Choroid plexus epithelial cell (primary cell): Measurements from ENCODE around the gene TRIM44.

Source experiments
- DNase-seq: peaks from one replicate; pipeline ENCODE4 v3.0.0-alpha.2; 2010; ENCODE audit warnings: low read depth
- H3K4me3 ChIP-seq: 2 replicates; pipeline ENCODE4 v1.5.1; 2011; ENCODE audit warnings: low read depth, mild to moderate bottlenecking, control low read depth, low read length, moderate library complexity
- TF ChIP-seq, protein P1 (sequence below): conservative IDR thresholded peaks from 2 replicates; pipeline ENCODE4 v1.5.1; 2011; ENCODE audit warnings: low read depth, mild to moderate bottlenecking, control low read depth, inconsistent platforms, low read length, moderate library complexity

The TRIM44 gene

DNA sequence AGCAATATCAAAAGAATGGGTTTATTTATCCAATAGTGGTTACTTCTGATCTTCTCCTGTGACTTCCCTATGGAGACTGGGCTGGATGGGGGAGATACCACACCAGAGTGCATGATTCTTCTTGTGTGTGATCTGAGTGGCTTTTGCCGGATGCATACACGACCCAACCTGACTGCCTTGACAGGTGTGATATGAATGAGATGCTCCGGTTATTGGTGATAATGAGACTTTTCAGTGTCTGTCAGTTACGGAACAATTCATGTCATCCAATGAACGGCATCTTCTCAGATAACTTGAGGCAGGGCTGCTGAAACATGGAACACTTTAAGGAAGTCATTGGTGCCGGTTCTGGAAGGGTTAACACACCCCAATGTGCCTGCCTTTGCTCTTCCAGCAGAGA lies 26.6 kb upstream of the TRIM44 start:
- H3K4me3 ChIP-seq, result no peak overlapping the region
- TF ChIP-seq, protein P1, sequence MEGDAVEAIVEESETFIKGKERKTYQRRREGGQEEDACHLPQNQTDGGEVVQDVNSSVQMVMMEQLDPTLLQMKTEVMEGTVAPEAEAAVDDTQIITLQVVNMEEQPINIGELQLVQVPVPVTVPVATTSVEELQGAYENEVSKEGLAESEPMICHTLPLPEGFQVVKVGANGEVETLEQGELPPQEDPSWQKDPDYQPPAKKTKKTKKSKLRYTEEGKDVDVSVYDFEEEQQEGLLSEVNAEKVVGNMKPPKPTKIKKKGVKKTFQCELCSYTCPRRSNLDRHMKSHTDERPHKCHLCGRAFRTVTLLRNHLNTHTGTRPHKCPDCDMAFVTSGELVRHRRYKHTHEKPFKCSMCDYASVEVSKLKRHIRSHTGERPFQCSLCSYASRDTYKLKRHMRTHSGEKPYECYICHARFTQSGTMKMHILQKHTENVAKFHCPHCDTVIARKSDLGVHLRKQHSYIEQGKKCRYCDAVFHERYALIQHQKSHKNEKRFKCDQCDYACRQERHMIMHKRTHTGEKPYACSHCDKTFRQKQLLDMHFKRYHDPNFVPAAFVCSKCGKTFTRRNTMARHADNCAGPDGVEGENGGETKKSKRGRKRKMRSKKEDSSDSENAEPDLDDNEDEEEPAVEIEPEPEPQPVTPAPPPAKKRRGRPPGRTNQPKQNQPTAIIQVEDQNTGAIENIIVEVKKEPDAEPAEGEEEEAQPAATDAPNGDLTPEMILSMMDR, result no peak

DNA sequence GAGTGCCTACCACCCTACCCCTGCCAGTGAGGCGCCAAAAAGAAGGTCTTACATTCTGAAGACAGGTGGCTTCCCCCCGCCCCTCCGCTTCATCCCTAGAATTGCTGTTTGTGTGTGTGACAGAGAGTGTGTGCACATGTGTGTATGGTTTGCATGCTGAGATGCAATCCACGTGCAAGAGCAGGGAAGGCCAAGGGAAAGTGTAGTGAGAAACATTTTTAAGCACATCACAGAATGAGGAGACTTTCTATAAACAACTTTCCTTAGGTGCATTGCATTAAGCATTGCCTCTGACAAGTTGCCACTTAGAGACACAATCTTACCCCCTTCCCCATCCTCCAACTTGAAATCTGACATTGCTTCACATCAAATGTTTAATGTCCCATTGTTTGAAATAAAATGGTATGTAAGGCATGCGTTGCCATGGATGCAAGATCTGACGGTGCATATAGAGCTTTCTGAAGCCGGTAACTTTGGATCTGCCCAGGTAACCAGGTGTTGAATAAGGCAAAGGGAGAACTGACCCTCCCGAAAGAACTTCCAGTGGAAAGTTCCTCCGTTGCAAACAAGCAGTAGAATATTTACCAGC lies 22.9 kb upstream of the TRIM44 start:
- TF ChIP-seq, protein P1, result no peak
- H3K4me3 ChIP-seq, result no peak overlapping the region
- no peak for DNase-seq

More for the DNA sequence above, 26.6 kb upstream of the TRIM44 start:
- no peak for DNase-seq

DNA sequence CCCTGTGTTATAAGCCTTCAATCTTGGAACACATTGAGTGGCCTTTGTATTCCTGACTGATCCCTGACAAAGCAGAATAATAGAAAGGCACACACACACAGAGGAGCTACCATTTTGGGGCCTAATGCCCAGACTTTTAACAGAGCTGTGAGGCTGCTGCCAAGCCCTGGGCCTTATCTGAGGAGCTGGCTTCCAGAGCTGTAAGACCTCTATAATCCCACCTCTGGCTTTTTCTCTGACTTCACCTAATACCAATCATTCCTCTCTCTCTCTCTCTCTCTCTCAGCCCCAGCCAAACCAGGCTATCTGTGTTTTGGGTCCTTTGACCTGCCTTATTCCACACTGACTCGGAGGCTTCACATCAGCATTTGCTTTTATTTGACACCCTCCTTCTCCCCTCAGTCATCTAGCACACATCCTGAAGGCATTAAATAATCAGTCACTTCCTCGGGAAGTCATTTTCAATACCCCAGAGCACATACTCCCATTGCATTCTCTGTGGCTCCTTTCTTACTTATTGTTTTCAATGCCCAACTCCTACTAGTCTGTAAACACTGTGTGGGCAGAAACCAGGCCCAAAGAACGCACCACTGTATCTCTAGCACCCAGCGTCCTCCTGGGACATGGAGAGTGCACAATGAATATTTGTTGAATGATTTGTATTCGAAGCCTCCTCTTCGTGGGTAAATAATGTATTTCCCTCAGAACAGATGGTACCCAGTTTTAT lies 21.2 kb upstream of the TRIM44 start:
- H3K4me3 ChIP-seq, result no peak overlapping the region
- TF ChIP-seq, protein P1, result no peak
- no peak for DNase-seq

DNA sequence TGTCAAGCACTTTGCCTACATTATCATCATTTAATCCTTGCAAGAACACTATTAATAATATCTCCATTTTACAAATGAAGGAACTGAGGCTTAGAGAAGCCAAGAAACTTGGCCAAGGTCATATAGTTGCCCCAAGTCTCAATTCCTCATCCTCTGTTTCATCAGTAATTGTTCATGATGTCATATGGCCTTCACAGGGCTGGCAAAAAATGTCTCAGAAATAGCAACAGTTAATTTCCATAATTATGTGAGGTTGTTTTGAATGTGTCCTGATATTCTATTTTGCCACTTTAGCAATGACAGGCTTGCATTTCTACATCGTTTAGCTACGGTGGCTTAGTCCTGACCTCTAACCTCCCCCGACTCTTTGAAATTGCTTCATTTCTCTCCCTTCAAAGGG lies 20.6 kb upstream of the TRIM44 start:
- H3K4me3 ChIP-seq, result no peak overlapping the region
- TF ChIP-seq, protein P1, result no peak
- DNase-seq, result no peak

DNA sequence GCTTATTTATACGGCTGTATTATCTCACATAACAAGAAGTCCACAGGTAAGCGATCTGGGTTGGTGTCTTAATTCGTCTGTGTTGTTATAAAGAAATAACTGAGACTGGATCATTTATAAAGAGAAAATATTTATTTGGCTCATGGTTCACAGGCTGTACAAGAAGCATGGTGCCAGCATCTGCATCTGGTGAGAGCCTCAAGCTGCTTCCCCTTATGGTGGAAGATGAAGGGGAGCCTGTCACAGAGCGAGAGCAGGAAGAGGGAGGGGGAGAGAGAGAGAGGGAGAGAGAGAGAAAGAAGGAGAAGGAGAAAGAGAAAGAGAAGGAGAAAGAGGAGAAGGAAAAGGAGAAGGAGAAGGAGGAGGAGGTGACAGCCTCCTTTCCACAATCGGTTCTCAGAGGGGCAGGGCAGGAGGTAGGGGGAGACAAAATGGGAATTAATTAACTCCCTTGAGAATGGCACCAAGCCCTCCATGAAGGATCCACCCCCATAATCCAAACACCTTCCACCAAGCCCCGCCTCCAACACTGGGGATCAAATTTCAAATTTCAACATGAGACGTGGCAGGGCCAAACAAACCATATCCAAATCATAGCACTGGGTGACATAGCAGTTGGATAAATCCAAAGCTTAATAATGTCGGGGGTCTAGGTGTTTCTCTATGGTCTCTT lies 15.0 kb upstream of the TRIM44 start:
- TF ChIP-seq, protein P1, result no peak
- DNase-seq, result no peak
- H3K4me3 ChIP-seq, result no peak overlapping the region

DNA sequence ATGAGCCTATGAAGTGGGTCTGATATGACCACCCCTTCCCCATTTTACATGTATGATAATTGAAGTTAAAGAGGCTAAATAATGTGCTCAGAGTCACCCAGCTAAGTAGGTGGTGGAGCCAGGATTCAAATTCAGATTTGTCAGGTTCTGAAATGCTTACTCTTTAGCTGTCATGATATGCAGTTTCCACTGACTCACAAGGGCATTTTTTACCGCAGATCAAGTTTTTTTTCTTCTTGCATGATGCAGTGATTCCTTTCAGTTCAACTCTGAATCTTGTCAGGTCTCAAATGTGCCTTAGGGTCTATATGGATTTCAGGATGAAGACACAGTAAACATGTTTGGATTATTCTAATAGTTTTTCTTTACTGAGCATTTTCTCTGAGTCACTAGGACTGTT lies 12.6 kb upstream of the TRIM44 start:
- H3K4me3 ChIP-seq, result no peak overlapping the region
- peak; percentile 57 for DNase-seq
- TF ChIP-seq, protein P1, result no peak
